Fibroblast of upper back skin (primary cell): ENCODE measurements around the gene OAS3.
"Not testable (repeated sequence)": the region's sequence is repeated elsewhere in the genome, so short reads cannot be mapped to it uniquely, and the experiment has no call there.

Experiments used
- DNase-seq: peaks from one replicate; pipeline ENCODE4 v3.0.0-alpha.2; 2013

OAS3 gene

GRCh38 chr12:112926416-112927033 lies 11.7 kb upstream of the OAS3 start:
- DNase-seq, result not testable (repeated sequence)

- no peak for DNase-seq
Observed at GRCh38 chr12:112927475-112927874, 10.8 kb upstream of the OAS3 start.

- DNase-seq, result no peak
Observed at GRCh38 chr12:112927925-112928324, 10.3 kb upstream of the OAS3 start.

GRCh38 chr12:112928978-112929377 lies 9.3 kb upstream of the OAS3 start:
- DNase-seq, result no peak

- no peak for DNase-seq
Observed at GRCh38 chr12:112929715-112930114, 8.6 kb upstream of the OAS3 start.

GRCh38 chr12:112930350-112930749 lies 7.9 kb upstream of the OAS3 start:
- DNase-seq, result no peak

GRCh38 chr12:112932485-112933128 lies 5.7 kb upstream of the OAS3 start:
- no peak for DNase-seq

GRCh38 chr12:112933129-112933505 lies 5.2 kb upstream of the OAS3 start:
- no peak for DNase-seq

GRCh38 chr12:112936264-112936663 lies 2.0 kb upstream of the OAS3 start:
- DNase-seq, result no peak

GRCh38 chr12:112936927-112937326 lies 1.3 kb upstream of the OAS3 start:
- no peak for DNase-seq

GRCh38 chr12:112938751-112939150 lies 477 bp downstream of the OAS3 start:
- no peak for DNase-seq

GRCh38 chr12:112939761-112940381 lies 1.6 kb downstream of the OAS3 start:
- no peak for DNase-seq

- DNase-seq, result no peak
Observed at GRCh38 chr12:112941528-112942335, 3.5 kb downstream of the OAS3 start.

- DNase-seq, result no peak
Observed at GRCh38 chr12:112942572-112942971, 4.3 kb downstream of the OAS3 start.

GRCh38 chr12:112944024-112944690 lies 5.9 kb downstream of the OAS3 start:
- DNase-seq, result no peak

- no peak for DNase-seq
Observed at GRCh38 chr12:112945515-112945914, 7.2 kb downstream of the OAS3 start.

- DNase-seq, result no peak
Observed at GRCh38 chr12:112946236-112947000, 8.1 kb downstream of the OAS3 start.

GRCh38 chr12:112947314-112947713 lies 9.0 kb downstream of the OAS3 start:
- DNase-seq, result no peak

GRCh38 chr12:112947761-112948160 lies 9.5 kb downstream of the OAS3 start:
- DNase-seq, result no peak

- no peak for DNase-seq
Observed at GRCh38 chr12:112948806-112949205, 10.5 kb downstream of the OAS3 start.

- no peak for DNase-seq
Observed at GRCh38 chr12:112950701-112951100, 12.4 kb downstream of the OAS3 start.

GRCh38 chr12:112957125-112957524 lies 18.9 kb downstream of the OAS3 start:
- DNase-seq, result not testable (repeated sequence)
